Large intestine (tissue), 3 donors: ENCODE results near the gene SLC6A5. TPM values are rescaled to one million over a fixed set of nuclear protein-coding genes. Genes with fewer than 3 reads are reported as not detected.
A peak's percentile ranks its signal among the peaks of the same experiment; 100 is the strongest.

ENCODE experiments used
- DNase-seq, 2 donors: peaks; one replicate each; pipeline versions ENCODE4 v3.0.0 to v3.0.0-alpha.2; 2013
- H3K27ac ChIP-seq: one replicate; pipeline ENCODE4 v1.5.1; 2013; ENCODE audit warnings: low read length
- H3K27me3 ChIP-seq: 2 replicates; pipeline ENCODE4 v1.6.1; 2013; ENCODE audit warnings: low read length; ENCODE audit not compliant: control insufficient read depth, insufficient read depth
- H3K36me3 ChIP-seq: 2 replicates; pipeline ENCODE4 v1.6.1; 2013; ENCODE audit warnings: low read length; ENCODE audit not compliant: control insufficient read depth, insufficient read depth
- H3K4me1 ChIP-seq: one replicate; pipeline ENCODE4 v1.6.1; 2013; ENCODE audit warnings: low read length; ENCODE audit not compliant: control insufficient read depth, insufficient read depth
- H3K4me3 ChIP-seq: one replicate; pipeline ENCODE4 v1.5.1; 2013; ENCODE audit warnings: low read length
- H3K9me3 ChIP-seq: one replicate; pipeline ENCODE4 v1.6.1; 2013; ENCODE audit warnings: mild to moderate bottlenecking, low read depth, low read length, moderate library complexity; ENCODE audit not compliant: control insufficient read depth
- WGBS: methylation state at CpG from one replicate; pipeline ENCODE4 v1.1.5; 2013; ENCODE audit warnings: low lambda C conversion rate; ENCODE audit not compliant: insufficient coverage; 5-methylcytosine and 5-hydroxymethylcytosine counted together
- polyA plus RNA-seq: library from polyadenylated mRNA; unstranded; fragments of 120-200 nt; gene quantifications from one replicate; pipeline ENCODE4 v1.2.1, GENCODE V29; 2013

Gene SLC6A5
- polyA plus RNA-seq, 1 donor = 0.01 TPM

DNA sequence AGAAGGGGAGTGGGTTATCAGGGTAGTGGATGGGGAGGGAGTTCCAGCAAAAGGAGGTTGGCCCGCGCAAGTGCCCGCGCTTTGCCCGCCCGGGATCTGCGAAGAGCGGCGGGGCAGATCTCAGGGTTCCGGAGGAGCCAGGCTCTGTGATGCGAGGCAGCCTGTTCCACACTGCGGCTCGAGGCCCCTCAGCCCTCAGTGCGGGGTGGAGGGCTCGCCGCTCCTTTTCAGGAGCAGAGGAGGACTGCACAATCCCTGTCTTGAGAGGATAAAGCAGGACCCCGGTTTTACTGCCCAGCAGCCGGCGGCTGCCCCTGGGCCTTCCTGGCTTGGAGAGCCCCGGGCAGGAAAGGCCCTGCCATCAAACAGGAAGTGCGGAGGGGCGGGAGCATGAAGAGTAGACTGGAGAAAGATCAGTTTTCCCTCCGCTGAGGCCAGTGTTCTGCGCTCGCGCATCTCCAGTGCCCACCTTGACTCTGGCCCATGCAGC is 6.2 kb downstream of the SLC6A5 start:
- no CpG with 5 or more reads among the region's 26 CpGs for WGBS
- H3K4me3 ChIP-seq = no peak overlapping the region
- H3K27me3 ChIP-seq = peaks cover 98% of the 10 kb centered on the region
- H3K27ac ChIP-seq = no peak overlapping the region
- peaks cover 4% of the 10 kb centered on the region for H3K9me3 ChIP-seq
- H3K4me1 ChIP-seq = no peaks in the 10 kb centered on the region
- H3K36me3 ChIP-seq = no peaks in the 10 kb centered on the region
- no peak for DNase-seq

DNA sequence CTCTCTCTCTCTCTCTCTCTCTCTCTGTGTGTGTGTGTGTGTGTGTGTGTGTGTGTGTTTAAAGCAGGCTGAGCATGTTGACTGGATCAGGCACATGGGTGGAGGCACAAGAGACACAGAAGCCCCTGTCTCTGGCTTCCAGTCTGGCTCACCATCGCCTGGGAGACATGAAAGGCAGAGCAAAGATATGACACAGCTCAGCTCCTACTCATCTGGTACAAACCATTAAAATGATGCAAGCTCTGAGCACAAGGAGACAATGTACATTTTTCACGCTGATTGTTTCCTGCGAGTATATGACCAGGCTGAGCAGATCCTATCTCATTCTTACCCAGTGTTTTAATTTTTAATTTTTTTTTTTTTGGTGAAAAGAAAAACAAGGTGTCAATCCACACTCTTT is 9.5 kb downstream of the SLC6A5 start:
- Histone ChIP-seq H3K36me3 (no peaks in the 10 kb centered on the region), H3K27ac (no peak overlapping the region), H3K27me3 (peaks cover 89% of the 10 kb centered on the region), H3K4me1 (no peaks in the 10 kb centered on the region), H3K9me3 (no peaks in the 10 kb centered on the region), H3K4me3 (no peak overlapping the region)
- WGBS = no CpG with 5 or more reads among the region's 3 CpGs
- DNase-seq = no peak

DNA sequence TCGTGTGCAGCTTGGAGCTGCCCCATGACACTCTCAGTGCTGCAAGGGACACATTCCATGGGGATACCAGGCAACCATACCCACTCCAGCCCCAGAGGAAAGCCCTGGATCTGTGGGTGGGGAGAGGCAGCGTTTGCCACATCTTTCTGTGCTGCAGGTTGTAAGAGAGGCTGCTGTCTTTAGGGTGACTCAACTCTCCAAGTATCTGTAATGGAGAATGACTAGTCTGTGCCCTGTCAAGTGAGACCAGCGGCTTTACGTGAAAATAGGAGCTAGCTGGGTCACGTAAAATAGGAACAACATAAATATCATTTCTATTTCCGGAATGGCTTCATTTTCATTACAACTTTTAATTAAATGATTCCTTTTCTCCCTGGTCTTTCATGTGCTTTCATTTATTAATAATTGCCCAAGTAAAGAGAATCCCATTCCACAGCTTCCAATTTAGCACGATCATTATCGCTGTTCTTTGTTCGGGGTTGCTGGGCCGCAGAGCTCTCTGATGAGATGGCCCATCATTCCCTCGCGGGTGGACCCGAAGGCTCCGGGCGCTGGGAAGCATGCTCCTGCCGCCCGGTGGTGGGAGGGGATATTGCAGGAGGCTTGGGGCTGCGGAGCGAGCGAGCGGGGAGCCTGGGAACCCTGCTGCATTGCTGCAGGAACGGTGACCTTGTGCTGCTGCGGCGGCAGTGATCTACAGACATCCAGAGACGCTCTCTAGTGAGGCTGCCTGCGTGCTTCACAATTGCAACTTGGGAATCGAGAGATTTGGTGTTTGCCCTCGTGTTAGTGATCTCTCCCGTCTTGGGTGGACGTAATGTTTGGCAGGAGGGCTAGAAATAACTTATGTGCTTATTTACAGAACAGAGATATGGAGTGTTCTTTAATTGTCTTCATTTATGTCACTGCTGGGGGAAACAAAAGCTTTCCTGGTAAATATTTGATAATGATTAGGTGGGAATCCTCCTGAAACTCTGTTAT is 10.6 kb downstream of the SLC6A5 start:
- Histone ChIP-seq H3K4me3 (no peak overlapping the region), H3K27ac (no peak overlapping the region), H3K9me3 (no peaks in the 10 kb centered on the region), H3K36me3 (no peaks in the 10 kb centered on the region), H3K4me1 (no peaks in the 10 kb centered on the region), H3K27me3 (peaks cover 85% of the 10 kb centered on the region)
- peak; percentile 55 to 66 for DNase-seq
- 69% methylated on average over 2 of the region's 30 CpGs for whole genome bisulfite sequencing

DNA sequence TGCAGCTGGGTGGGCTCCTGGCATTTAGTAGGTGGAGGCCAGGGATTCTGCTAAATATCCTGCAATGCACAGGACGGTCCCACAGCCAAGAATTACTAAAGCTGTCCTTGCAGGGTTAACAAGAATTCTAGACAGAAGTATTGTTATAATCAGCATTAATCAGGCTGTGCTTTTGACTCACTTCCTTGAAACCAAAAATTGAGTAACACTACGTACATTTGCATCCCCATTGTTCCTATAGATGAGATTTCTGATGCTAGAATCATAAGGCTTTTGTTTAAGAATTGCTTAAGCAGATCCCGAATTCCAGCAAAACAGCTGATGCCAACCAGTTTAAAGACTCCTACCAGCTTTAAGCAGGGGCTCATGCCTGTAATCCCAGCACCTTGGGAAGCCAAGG is 11.4 kb downstream of the SLC6A5 start:
- WGBS = no CpG with 5 or more reads among the region's 3 CpGs
- Histone ChIP-seq H3K4me3 (no peak overlapping the region), H3K36me3 (no peaks in the 10 kb centered on the region), H3K27ac (no peak overlapping the region), H3K27me3 (peaks cover 77% of the 10 kb centered on the region), H3K4me1 (no peaks in the 10 kb centered on the region), H3K9me3 (no peaks in the 10 kb centered on the region)
- no peak for DNase-seq

DNA sequence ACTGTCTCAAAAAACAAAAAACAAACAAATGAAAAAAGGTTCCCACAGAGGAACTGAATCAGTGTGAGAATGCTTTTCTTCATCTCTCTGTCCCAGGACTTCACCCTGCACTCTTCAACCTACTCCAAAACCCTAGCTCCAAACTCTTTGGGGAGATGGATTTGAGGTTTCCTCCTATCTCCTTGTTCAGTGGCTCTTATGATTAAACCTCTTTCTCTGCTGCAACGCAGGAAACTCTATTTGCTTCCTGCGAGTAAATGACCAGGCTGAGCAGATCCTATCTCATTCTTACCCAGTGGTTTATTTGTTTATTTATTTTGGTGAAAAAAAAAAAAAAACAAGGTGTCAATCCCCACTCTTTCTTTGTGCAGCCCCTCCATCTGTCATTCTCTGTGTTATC is 12.0 kb downstream of the SLC6A5 start:
- no CpG with 5 or more reads among the region's 2 CpGs for WGBS
- H3K4me3 ChIP-seq = no peak overlapping the region
- DNase-seq = no peak
- H3K9me3 ChIP-seq = no peaks in the 10 kb centered on the region
- peaks cover 72% of the 10 kb centered on the region for H3K27me3 ChIP-seq
- H3K36me3 ChIP-seq = no peaks in the 10 kb centered on the region
- no peak overlapping the region for H3K27ac ChIP-seq
- H3K4me1 ChIP-seq = no peaks in the 10 kb centered on the region

DNA sequence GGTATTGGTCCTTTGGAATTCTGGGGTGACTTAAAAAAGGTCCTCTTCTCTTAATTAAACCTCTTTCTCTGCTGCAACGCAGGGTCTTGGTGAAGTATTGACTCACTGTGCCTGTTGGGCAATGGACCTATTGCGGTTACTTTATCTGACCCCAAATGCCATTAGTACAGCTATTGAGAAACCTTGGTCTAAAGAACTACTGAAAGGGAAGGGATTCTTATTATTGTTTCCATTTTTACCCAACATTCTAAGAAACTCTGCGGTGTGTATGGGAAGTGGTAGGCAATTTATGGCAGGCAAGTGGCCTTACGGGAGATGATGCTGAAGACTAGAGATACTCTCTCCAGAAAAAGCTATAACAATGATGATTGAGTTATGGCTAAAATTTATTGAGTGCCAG is 12.5 kb downstream of the SLC6A5 start:
- no peak overlapping the region for H3K4me3 ChIP-seq
- DNase-seq = no peak
- H3K36me3 ChIP-seq = no peaks in the 10 kb centered on the region
- H3K4me1 ChIP-seq = no peaks in the 10 kb centered on the region
- H3K27me3 ChIP-seq = peaks cover 72% of the 10 kb centered on the region
- no peak overlapping the region for H3K27ac ChIP-seq
- no CpG with 5 or more reads among the region's 4 CpGs for WGBS
- H3K9me3 ChIP-seq = no peaks in the 10 kb centered on the region

DNA sequence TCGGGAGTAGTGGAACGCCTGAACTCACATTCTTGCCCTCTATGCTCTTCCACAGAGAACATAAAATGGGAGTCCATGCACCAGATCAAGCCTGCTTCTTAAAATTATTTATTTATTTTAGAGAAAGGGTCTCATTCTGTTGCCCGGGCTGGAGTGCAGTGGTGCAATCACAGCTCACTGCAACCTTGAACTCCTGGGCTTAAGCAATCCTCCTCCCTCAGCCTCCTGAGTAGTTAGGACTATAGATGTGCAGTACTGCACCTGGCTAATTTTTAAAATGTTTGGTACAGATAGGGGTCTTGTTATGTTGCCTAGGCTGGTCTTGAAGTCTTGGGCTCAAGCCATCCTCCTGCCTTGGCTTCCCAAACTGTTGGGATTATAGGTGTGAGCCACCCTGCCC is 13.0 kb downstream of the SLC6A5 start:
- peaks cover 67% of the 10 kb centered on the region for H3K27me3 ChIP-seq
- no peaks in the 10 kb centered on the region for H3K4me1 ChIP-seq
- no peaks in the 10 kb centered on the region for H3K9me3 ChIP-seq
- no peaks in the 10 kb centered on the region for H3K36me3 ChIP-seq
- no peak for DNase-seq
- no CpG with 5 or more reads among the region's 3 CpGs for WGBS
- no peak overlapping the region for H3K27ac ChIP-seq
- no peak overlapping the region for H3K4me3 ChIP-seq

DNA sequence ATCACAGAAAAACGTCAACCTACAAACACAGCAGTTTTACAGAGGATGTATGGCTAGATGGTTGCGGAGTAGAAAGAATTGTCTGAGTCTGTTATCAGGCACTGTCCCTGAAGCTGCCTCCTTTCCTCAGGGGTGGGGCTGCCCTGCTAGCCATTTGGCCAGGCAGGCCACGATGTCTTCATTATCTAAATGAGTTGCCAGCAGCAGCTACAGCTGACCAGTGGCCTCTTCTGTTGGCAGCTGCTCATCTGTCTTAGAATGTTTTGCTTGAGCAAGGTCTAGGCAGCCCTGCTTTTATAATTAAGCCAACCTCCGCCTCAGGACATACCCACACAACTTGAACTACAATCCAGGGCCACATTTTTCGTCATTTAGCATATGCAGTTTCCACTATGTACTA is 17.5 kb downstream of the SLC6A5 start:
- WGBS = 88% methylated on average over 1 of the region's 5 CpGs
- no peak overlapping the region for H3K27ac ChIP-seq
- DNase-seq = no peak
- H3K9me3 ChIP-seq = no peaks in the 10 kb centered on the region
- no peaks in the 10 kb centered on the region for H3K4me1 ChIP-seq
- H3K4me3 ChIP-seq = no peak overlapping the region
- peaks cover 28% of the 10 kb centered on the region for H3K27me3 ChIP-seq
- H3K36me3 ChIP-seq = no peaks in the 10 kb centered on the region

DNA sequence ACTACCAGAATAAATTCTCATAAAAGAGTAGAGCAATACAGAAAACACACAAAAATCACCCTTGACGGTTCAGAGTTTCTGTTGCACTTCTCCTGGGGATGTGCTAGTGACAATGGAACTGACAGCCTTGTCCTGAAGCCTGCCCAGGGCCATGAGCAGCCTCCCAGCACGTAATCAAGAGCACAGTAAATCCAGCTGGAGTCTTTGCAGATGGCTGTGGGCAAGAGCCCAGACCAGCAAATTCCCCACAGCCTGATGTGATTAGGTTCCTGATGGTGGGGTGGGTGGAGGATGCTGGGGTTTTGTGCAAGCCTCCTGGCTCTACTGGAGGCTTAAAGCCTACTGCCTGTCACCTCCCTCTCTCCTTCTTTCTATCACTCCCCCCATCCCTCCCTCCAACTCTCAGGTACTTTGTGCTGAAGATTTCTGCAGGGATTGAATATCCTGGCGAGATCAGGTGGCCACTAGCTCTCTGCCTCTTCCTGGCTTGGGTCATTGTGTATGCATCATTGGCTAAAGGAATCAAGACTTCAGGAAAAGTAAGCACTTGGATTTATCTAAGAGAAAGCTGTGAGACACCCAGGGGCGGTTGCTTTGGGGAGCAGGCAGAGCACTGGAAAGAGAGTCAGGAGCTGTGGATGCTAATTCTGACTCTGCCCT is 18.1 kb downstream of the SLC6A5 start:
- H3K27ac ChIP-seq = no peak overlapping the region
- no peak for DNase-seq
- no peaks in the 10 kb centered on the region for H3K36me3 ChIP-seq
- peaks cover 26% of the 10 kb centered on the region for H3K27me3 ChIP-seq
- H3K4me1 ChIP-seq = no peaks in the 10 kb centered on the region
- H3K4me3 ChIP-seq = no peak overlapping the region
- WGBS = no CpG with 5 or more reads among the region's 4 CpGs
- no peaks in the 10 kb centered on the region for H3K9me3 ChIP-seq

DNA sequence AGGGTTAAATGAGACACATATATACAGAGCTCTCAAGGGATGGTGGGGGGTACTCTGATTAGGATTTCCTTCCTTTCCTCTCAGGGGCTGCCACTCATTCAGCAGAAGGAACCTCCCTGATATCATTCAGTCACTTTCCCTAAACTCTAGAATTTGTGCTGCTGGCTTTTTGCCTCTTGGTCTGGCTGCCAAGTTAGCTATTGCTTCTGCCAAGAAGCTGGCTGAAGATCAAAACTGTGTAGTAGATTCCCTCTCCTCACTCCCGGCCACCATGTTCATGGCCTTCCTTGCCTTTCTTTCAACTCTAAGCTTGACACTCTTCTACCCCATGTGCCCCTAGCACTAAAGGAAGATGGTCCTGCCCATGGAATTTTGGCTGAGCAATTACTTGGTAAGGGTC is 18.7 kb downstream of the SLC6A5 start:
- Histone ChIP-seq H3K4me3 (no peak overlapping the region), H3K36me3 (no peaks in the 10 kb centered on the region), H3K27me3 (peaks cover 24% of the 10 kb centered on the region), H3K9me3 (no peaks in the 10 kb centered on the region), H3K4me1 (no peaks in the 10 kb centered on the region), H3K27ac (no peak overlapping the region)
- DNase-seq = no peak
- no CpG with 5 or more reads among the region's 1 CpG for WGBS
